ENCODE data around the gene AAGAB.
"Not testable (repeated sequence)": the region's sequence is repeated elsewhere in the genome, so short reads cannot be mapped to it uniquely, and the experiment has no call there.

Gene AAGAB

GRCh38 chr15:67254238-67255175 is at the start of gene AAGAB, which contains the start of gene IQCH:
AAGAB (minus strand) TSS chr15:67254661; CDS start chr15:67254631, 30 bp downstream.
IQCH (plus strand) TSS chr15:67254786; CDS start chr15:67254897, 111 bp downstream.
- in situ Hi-C loops (cut with HindIII; ENCODE audit: low pct_unique_long_range_greater_than_20kb, low sequenced_read_pairs): no loop called here
- no peak for TF ChIP-seq JUND (IDR thresholded peaks at IDR 0.05; ENCODE audit: low read depth)

GRCh38 chr15:67303490-67304363 is 49.3 kb upstream of the AAGAB start:
- in situ Hi-C loops (cut with HindIII; ENCODE audit: low pct_unique_long_range_greater_than_20kb, low sequenced_read_pairs): no loop called here
- no peak for TF ChIP-seq JUND (IDR thresholded peaks at IDR 0.05; ENCODE audit: low read depth)
- peak; percentile 5 to 67 for DNase-seq (ENCODE audit: low read depth in 1 of 2, low spot score in 1 of 2)

More at GRCh38 chr15:67254238-67255175, at the start of gene AAGAB, which contains the start of gene IQCH:
- peak; percentile 97 for DNase-seq (ENCODE audit: low read depth in 1 of 2, low spot score in 1 of 2)

- no peak for DNase-seq (ENCODE audit: low read depth in 1 of 2, low spot score in 1 of 2)
- no peak for TF ChIP-seq JUND (IDR thresholded peaks at IDR 0.05; ENCODE audit: low read depth)
- in situ Hi-C loops (cut with HindIII; ENCODE audit: low pct_unique_long_range_greater_than_20kb, low sequenced_read_pairs): no loop called here
These were observed 46.0 kb upstream of the AAGAB start for GRCh38 chr15:67300266-67301025.

- DNase-seq (ENCODE audit: low read depth in 1 of 2, low spot score in 1 of 2): no peak
- TF ChIP-seq JUND (IDR thresholded peaks at IDR 0.05; ENCODE audit: low read depth): no peak
- in situ Hi-C loops (cut with HindIII; ENCODE audit: low pct_unique_long_range_greater_than_20kb, low sequenced_read_pairs): no loop called here
These were observed 42.2 kb upstream of the AAGAB start for GRCh38 chr15:67296684-67297083.

- TF ChIP-seq JUND (IDR thresholded peaks at IDR 0.05; ENCODE audit: low read depth): no peak
- peak in 1 of 2 experiments; percentile 53 for DNase-seq (ENCODE audit: low read depth in 1 of 2, low spot score in 1 of 2)
- in situ Hi-C loops (cut with HindIII; ENCODE audit: low pct_unique_long_range_greater_than_20kb, low sequenced_read_pairs): no loop called here
These were observed 41.7 kb upstream of the AAGAB start for GRCh38 chr15:67296188-67296587.

- no peak for TF ChIP-seq JUND (IDR thresholded peaks at IDR 0.05; ENCODE audit: low read depth)
- in situ Hi-C loops (cut with HindIII; ENCODE audit: low pct_unique_long_range_greater_than_20kb, low sequenced_read_pairs): no loop called here
- DNase-seq (ENCODE audit: low read depth in 1 of 2, low spot score in 1 of 2): no peak
These were observed 35.9 kb upstream of the AAGAB start for GRCh38 chr15:67290319-67290718.

GRCh38 chr15:67286400-67286799 is 31.9 kb upstream of the AAGAB start:
- in situ Hi-C loops (cut with HindIII; ENCODE audit: low pct_unique_long_range_greater_than_20kb, low sequenced_read_pairs); DNase-seq (ENCODE audit: low read depth in 1 of 2, low spot score in 1 of 2): not testable (repeated sequence)

GRCh38 chr15:67285625-67286024 is 31.2 kb upstream of the AAGAB start:
- DNase-seq (ENCODE audit: low read depth in 1 of 2, low spot score in 1 of 2); in situ Hi-C loops (cut with HindIII; ENCODE audit: low pct_unique_long_range_greater_than_20kb, low sequenced_read_pairs): not testable (repeated sequence)

GRCh38 chr15:67281714-67282113 is 27.3 kb upstream of the AAGAB start:
- in situ Hi-C loops (cut with HindIII; ENCODE audit: low pct_unique_long_range_greater_than_20kb, low sequenced_read_pairs): no loop called here
- no peak for TF ChIP-seq JUND (IDR thresholded peaks at IDR 0.05; ENCODE audit: low read depth)
- no peak for DNase-seq (ENCODE audit: low read depth in 1 of 2, low spot score in 1 of 2)

- in situ Hi-C loops (cut with HindIII; ENCODE audit: low pct_unique_long_range_greater_than_20kb, low sequenced_read_pairs): no loop called here
- DNase-seq (ENCODE audit: low read depth in 1 of 2, low spot score in 1 of 2): no peak
- no peak for TF ChIP-seq JUND (IDR thresholded peaks at IDR 0.05; ENCODE audit: low read depth)
These were observed 25.8 kb upstream of the AAGAB start for GRCh38 chr15:67280217-67280616.

- TF ChIP-seq JUND (IDR thresholded peaks at IDR 0.05; ENCODE audit: low read depth): no peak
- in situ Hi-C loops (cut with HindIII; ENCODE audit: low pct_unique_long_range_greater_than_20kb, low sequenced_read_pairs): no loop called here
- DNase-seq (ENCODE audit: low read depth in 1 of 2, low spot score in 1 of 2): no peak
These were observed 22.2 kb upstream of the AAGAB start for GRCh38 chr15:67276666-67277065.

- no peak for TF ChIP-seq JUND (IDR thresholded peaks at IDR 0.05; ENCODE audit: low read depth)
- in situ Hi-C loops (cut with HindIII; ENCODE audit: low pct_unique_long_range_greater_than_20kb, low sequenced_read_pairs): no loop called here
- DNase-seq (ENCODE audit: low read depth in 1 of 2, low spot score in 1 of 2): no peak
These were observed 19.8 kb upstream of the AAGAB start for GRCh38 chr15:67274236-67274635.

All from T47D (cell line).